Smooth muscle cell of the pulmonary artery (primary cell): ENCODE measurements around the gene MRGPRE. TPM values are rescaled to one million over a fixed set of nuclear protein-coding genes. Genes with fewer than 3 reads are reported as not detected.

Source experiments
- total RNA-seq: library from RNA; depleted of rRNA; stranded (reverse); fragments of >200 nt; gene quantifications from 2 replicates; pipeline ENCODE4 v1.2.3, GENCODE V29; 2014

MRGPRE gene
- 0.20 TPM in 1 of 2 replicates, not detected in the other for total RNA-seq

GRCh38 chr11:3231851-3232744 is at the start of gene MRGPRE:
MRGPRE (minus strand) TSS chr11:3232417; CDS start chr11:3228799, 3,618 bp downstream.

GRCh38 chr11:3218483-3219280 is 13.5 kb downstream of the MRGPRE start, which contains the start of gene MRGPRG:
MRGPRG (minus strand) TSS chr11:3218813; CDS start chr11:3218813, 0 bp downstream.

Other genes with a start within 250 kb of the MRGPRE start
- 97.7 and 103 TPM in 2 replicates for gene NAP1L4, start 240.1 kb downstream of the MRGPRE start, total RNA-seq
- 71.2 and 85.3 TPM in 2 replicates for gene CARS1, start 175.0 kb downstream of the MRGPRE start, total RNA-seq
- gene OSBPL5, start 67.1 kb downstream of the MRGPRE start, total RNA-seq = 51.4 and 68.8 TPM in 2 replicates
- gene MRGPRG, start 13.6 kb downstream of the MRGPRE start, total RNA-seq = not detected in 2 replicates
- gene ZNF195, start 146.7 kb upstream of the MRGPRE start, total RNA-seq = 13.5 and 17.6 TPM in 2 replicates